HepG2 (cell line): ENCODE measurements around the gene FKBP5. TPM values are rescaled to one million over a fixed set of nuclear protein-coding genes. Genes with fewer than 3 reads are reported as not detected.

Experiments used
- ARNTL ChIP-seq: sonication (generic); formaldehyde crosslinking; IDR thresholded peaks from 2 replicates; pipeline ENCODE4 v1.4.0; 2020; ENCODE audit warnings: mild to moderate bottlenecking, missing genetic modification reagents
- CREBL2 ChIP-seq: sonication (generic); formaldehyde crosslinking; IDR thresholded peaks from 2 replicates; pipeline ENCODE4 v1.8.1; 2023; ENCODE audit warnings: missing genetic modification reagents, mild to moderate bottlenecking, borderline replicate concordance
- DMAP1 ChIP-seq: IDR thresholded peaks from 2 replicates; pipeline ENCODE4 v1.6.1; 2016
- FOXO4 ChIP-seq: sonication (generic); formaldehyde crosslinking; conservative IDR thresholded peaks from 2 replicates; pipeline ENCODE4 v1.8.1; 2023; ENCODE audit warnings: missing genetic modification reagents
- IRF9 ChIP-seq: sonication (generic); formaldehyde crosslinking; IDR thresholded peaks from 2 replicates; pipeline ENCODE4 v1.8.0; 2022; ENCODE audit warnings: missing genetic modification reagents, mild to moderate bottlenecking, borderline replicate concordance
- PBX2 ChIP-seq: IDR thresholded peaks from 2 replicates; pipeline ENCODE4 v1.6.1; 2016; ENCODE audit warnings: control low read depth
- RCOR2 ChIP-seq: IDR thresholded peaks from 2 replicates; pipeline ENCODE4 v1.6.1; 2016; ENCODE audit warnings: missing biosample characterization, missing genetic modification reagents
- SMC3 ChIP-seq: IDR thresholded peaks from 2 replicates; pipeline ENCODE4 v1.6.1; 2011; ENCODE audit warnings: low read length, improper control_type of control experiment
- SP1 ChIP-seq, 2 experiments: fragments of 450-650 bp in 1 of 2; sonication (generic) in 1 of 2; formaldehyde crosslinking in 1 of 2; IDR thresholded peaks; 2 replicates each; pipeline versions ENCODE4 v1.4.0 to v1.6.1; 2016 to 2020; ENCODE audit warnings: missing genetic modification reagents in 1 of 2
- THAP9 ChIP-seq: sonication (generic); formaldehyde crosslinking; IDR thresholded peaks from 2 replicates; pipeline ENCODE4; 2020; ENCODE audit warnings: missing genetic modification reagents, mild to moderate bottlenecking, borderline replicate concordance
- ZBTB38 ChIP-seq: sonication (generic); formaldehyde crosslinking; IDR thresholded peaks from 2 replicates; pipeline ENCODE4 v1.5.1; 2020; ENCODE audit warnings: mild to moderate bottlenecking, missing genetic modification reagents
- ZBTB7B ChIP-seq: sonication (generic); formaldehyde crosslinking; IDR thresholded peaks from 2 replicates; pipeline ENCODE4 v1.4.0; 2020; ENCODE audit warnings: missing genetic modification reagents
- ZFX ChIP-seq: sonication (generic); formaldehyde crosslinking; IDR thresholded peaks from 2 replicates; pipeline ENCODE4 v1.4.0; 2020; ENCODE audit warnings: mild to moderate bottlenecking, low read depth, missing genetic modification reagents, moderate library complexity
- ZFYVE20 ChIP-seq: sonication (generic); formaldehyde crosslinking; IDR thresholded peaks from 2 replicates; pipeline ENCODE4 v1.8.0; 2023; ENCODE audit warnings: low read depth, mild to moderate bottlenecking, moderate library complexity, missing genetic modification reagents, borderline replicate concordance
- ZMAT5 ChIP-seq: sonication (generic); formaldehyde crosslinking; IDR thresholded peaks from 2 replicates; pipeline ENCODE4 v1.5.0; 2020; ENCODE audit warnings: mild to moderate bottlenecking, low read depth, missing genetic modification reagents, borderline replicate concordance
- ZMYM2 ChIP-seq: sonication (generic); formaldehyde crosslinking; IDR thresholded peaks from 2 replicates; pipeline ENCODE4 v1.8.0; 2022; ENCODE audit warnings: mild to moderate bottlenecking, missing genetic modification reagents
- ZNF296 ChIP-seq: sonication (generic); formaldehyde crosslinking; conservative IDR thresholded peaks from 2 replicates; pipeline ENCODE4 v1.5.0; 2020; ENCODE audit warnings: mild to moderate bottlenecking, missing genetic modification reagents
- ZNF558 ChIP-seq: sonication (generic); formaldehyde crosslinking; IDR thresholded peaks from 2 replicates; pipeline ENCODE4 v1.9.0; 2022; ENCODE audit warnings: mild to moderate bottlenecking, missing genetic modification reagents, borderline replicate concordance
- ZNF784 ChIP-seq: sonication (generic); formaldehyde crosslinking; IDR thresholded peaks from 2 replicates; pipeline ENCODE4 v1.5.1; 2020; ENCODE audit warnings: missing genetic modification reagents, mild to moderate bottlenecking, borderline replicate concordance
- ZZZ3 ChIP-seq: sonication (generic); formaldehyde crosslinking; IDR thresholded peaks from 2 replicates; pipeline ENCODE4 v1.4.0; 2020; ENCODE audit warnings: missing genetic modification reagents, mild to moderate bottlenecking, borderline replicate concordance
- polyA plus RNA-seq, 8 experiments: library from polyadenylated mRNA; depleted of rRNA in 3 of 8; stranded (reverse) in 7 of 8; unstranded in 1 of 8; fragments of >200 nt; fragmentation: Illumina TruSeq in 4 of 8; extraction: Trizol in 4 of 8; gene quantifications; 2 replicates each; pipeline versions ENCODE4 v1.2.1 to v1.2.3, GENCODE V29; 2011 to 2016; ENCODE audit warnings: low read depth in 4 of 8, missing spikeins in 1 of 8, mixed read lengths in 1 of 8; ENCODE audit not compliant: insufficient read depth in 1 of 8
- total RNA-seq, 5 experiments: library from RNA; depleted of rRNA; stranded (reverse); fragments of >200 nt; fragmentation: Illumina TruSeq; extraction: Trizol; gene quantifications; 2 replicates each; pipeline ENCODE4 v1.2.3, GENCODE V29; 2016; ENCODE audit warnings: low read depth in 1 of 5

Gene FKBP5
- total and polyA plus RNA-seq, 2 of the 13 experiments (the other 11 are each of a cell fraction or from before 2014, with no cell fraction given): 8.0 to 17.4 TPM

GRCh38 chr6:35727935-35728682 is 39.4 kb upstream of the FKBP5 start (continued):
- peak; percentile 43; the same call in 1 of the 2 replicates for TF ChIP-seq ZNF784 (CRISPR knock-in tag)
- TF ChIP-seq DMAP1 (CRISPR knock-in tag): peak; percentile 89
- peak; percentile 51 for TF ChIP-seq ZBTB38
- TF ChIP-seq ZNF558 (CRISPR knock-in tag): 0 out of 2 replicates have a peak, but pooled peaks have one; percentile 39
- no peak for TF ChIP-seq PBX2 (CRISPR knock-in tag)
- 0 out of 2 replicates have a peak, but pooled peaks have one; percentile 2 for TF ChIP-seq CREBL2 (CRISPR knock-in tag)
- TF ChIP-seq SMC3: no peak
- TF ChIP-seq ZMYM2 (CRISPR knock-in tag): 0 out of 2 replicates have a peak, but pooled peaks have one; percentile 53
- TF ChIP-seq ZNF296 (CRISPR knock-in tag): 0 out of 2 replicates have a peak, but pooled peaks have one; percentile 14
- TF ChIP-seq THAP9 (CRISPR knock-in tag): no peak
- 0 out of 2 replicates have a peak, but pooled peaks have one; percentile 14 for TF ChIP-seq ARNTL (CRISPR knock-in tag)
- TF ChIP-seq ZMAT5: no peak
- 0 out of 2 replicates have a peak, but pooled peaks have one; percentile 90 for TF ChIP-seq FOXO4 (CRISPR knock-in tag)
- TF ChIP-seq IRF9: peak; percentile 85; the same call in 1 of the 2 replicates
- 0 out of 2 replicates have a peak, but pooled peaks have one; percentile 22 for TF ChIP-seq ZZZ3 (CRISPR knock-in tag)
- TF ChIP-seq RCOR2 (CRISPR knock-in tag): peak; percentile 13; the same call in 1 of the 2 replicates
- 0 out of 2 replicates have a peak, but pooled peaks have one; percentile 20 for TF ChIP-seq ZFYVE20 (CRISPR knock-in tag)
- TF ChIP-seq ZFX (CRISPR knock-in tag): peak; percentile 66
- TF ChIP-seq ZBTB7B: peak; percentile 25; the same call in 1 of the 2 replicates
- no peak for TF ChIP-seq SP1 (IDR thresholded peaks at IDR 0.05)
- 0 out of 2 replicates have a peak, but pooled peaks have one; percentile 13 for TF ChIP-seq SP1 (CRISPR knock-in tag; IDR thresholded peaks at IDR 0.05)
